Measurements from ENCODE around the gene TFE3. TPM values are rescaled to one million over a fixed set of nuclear protein-coding genes. Genes with fewer than 3 reads are reported as not detected.

The TFE3 gene
- total and polyA plus RNA-seq, 2 experiments from 2014 or later, result 53.0 to 85.6 TPM

DNA sequence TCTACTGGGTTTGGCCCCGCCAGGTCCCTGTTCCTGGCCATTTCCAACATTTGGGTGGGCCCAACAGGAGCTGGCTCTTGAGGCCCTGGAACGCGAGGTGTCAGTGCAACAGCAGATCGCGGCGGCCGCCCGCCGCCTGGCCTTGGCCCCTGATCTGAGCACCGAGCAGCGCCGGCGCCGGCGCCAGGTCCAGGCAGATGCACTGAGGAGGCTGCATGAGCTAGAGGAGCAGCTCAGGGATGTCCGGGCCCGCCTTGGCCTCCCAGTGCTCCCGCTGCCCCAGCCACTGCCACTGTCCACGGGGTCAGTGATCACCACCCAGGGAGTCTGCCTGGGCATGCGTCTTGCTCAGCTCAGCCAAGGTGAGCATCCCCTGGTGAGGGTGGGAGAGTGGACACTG, 21.1 kb upstream of the TFE3 start:
- H3K36me3 ChIP-seq (ENCODE audit: low read depth), result no peaks in the 10 kb centered on the region
- H3K79me2 ChIP-seq (ENCODE audit: insufficient read depth), result no peaks in the 10 kb centered on the region
- no peak overlapping the region for H3K4me3 ChIP-seq
- H3K4me2 ChIP-seq (ENCODE audit: unreplicated experiment), result no peak overlapping the region
- no peak overlapping the region for H3K9ac ChIP-seq
- 86 to 94% methylated on average over 1 to 11 of the region's 20 CpGs for WGBS, 2 experiments (ENCODE audit: low coverage in 1 of 2, low lambda C conversion rate in 2 of 2, missing lambda C conversion rate in 2 of 2)
- no peak for DNase-seq
- H3K9me3 ChIP-seq (ENCODE audit: low read depth), result no peaks in the 10 kb centered on the region
- no peaks in the 10 kb centered on the region for H4K20me1 ChIP-seq (ENCODE audit: insufficient read depth)
- H3F3A ChIP-seq (ENCODE audit: insufficient read depth), result no peaks in the 10 kb centered on the region
- H2AFZ ChIP-seq, result no peak overlapping the region
- no peaks in the 10 kb centered on the region for H3K27me3 ChIP-seq (replicated peaks; ENCODE audit: insufficient read depth)
- in situ Hi-C loops (cut with MboI), result no loop called here
- H3K9me2 ChIP-seq (ENCODE audit: insufficient read depth), result no peaks in the 10 kb centered on the region
- H3K27ac ChIP-seq, result no peak overlapping the region
- no peaks in the 10 kb centered on the region for H3K4me1 ChIP-seq (ENCODE audit: insufficient read depth)
- no peak for TF ChIP-seq EZH2 (IDR thresholded peaks at IDR 0.05; ENCODE audit: insufficient read depth, poor library complexity, severe bottlenecking)
- no peak for TF ChIP-seq EZH2phosphoT487 (IDR thresholded peaks at IDR 0.05; ENCODE audit: insufficient read depth, low read depth)

DNA sequence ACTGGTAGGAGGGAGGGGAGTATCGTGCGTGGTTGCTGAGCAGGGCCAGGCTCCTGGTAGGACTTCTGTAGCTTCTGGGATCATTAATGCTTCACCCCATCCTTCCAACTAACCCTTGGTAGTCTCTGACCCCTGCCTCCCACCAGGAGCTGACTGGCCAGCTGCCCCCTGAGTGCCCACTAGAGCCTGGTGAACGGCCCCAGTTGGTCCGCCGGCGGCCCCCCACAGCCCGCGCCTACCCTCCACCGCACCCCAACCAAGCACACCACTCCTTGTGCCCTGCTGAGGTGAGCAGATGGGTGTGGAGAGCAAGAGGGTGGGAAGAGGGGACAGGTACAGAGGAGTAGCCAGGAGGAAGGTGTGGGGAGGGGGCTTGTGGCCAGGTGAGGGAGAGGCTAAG, 20.6 kb upstream of the TFE3 start:
- Histone ChIP-seq H3K79me2 (ENCODE audit: insufficient read depth) (no peaks in the 10 kb centered on the region), H3K4me1 (ENCODE audit: insufficient read depth) (no peaks in the 10 kb centered on the region), H3K4me3 (no peak overlapping the region), H3K27ac (no peak overlapping the region), H3F3A (ENCODE audit: insufficient read depth) (no peaks in the 10 kb centered on the region), H3K9me2 (ENCODE audit: insufficient read depth) (no peaks in the 10 kb centered on the region), H2AFZ (no peak overlapping the region), H3K9ac (no peak overlapping the region), H4K20me1 (ENCODE audit: insufficient read depth) (no peaks in the 10 kb centered on the region), H3K9me3 (ENCODE audit: low read depth) (no peaks in the 10 kb centered on the region), H3K4me2 (ENCODE audit: unreplicated experiment) (no peak overlapping the region), H3K27me3 (replicated peaks; ENCODE audit: insufficient read depth) (no peaks in the 10 kb centered on the region), H3K36me3 (ENCODE audit: low read depth) (no peaks in the 10 kb centered on the region)
- no peak for TF ChIP-seq EZH2phosphoT487 (IDR thresholded peaks at IDR 0.05; ENCODE audit: insufficient read depth, low read depth)
- no peak for TF ChIP-seq EZH2 (IDR thresholded peaks at IDR 0.05; ENCODE audit: insufficient read depth, poor library complexity, severe bottlenecking)
- DNase-seq, result no peak
- WGBS, 2 experiments (ENCODE audit: low coverage in 1 of 2, low lambda C conversion rate in 2 of 2, missing lambda C conversion rate in 2 of 2), result 90% methylated on average over 6 to 9 of the region's 9 CpGs
- in situ Hi-C loops (cut with MboI), result no loop called here

GRCh38 chrX:49061916-49062315, 18.8 kb upstream of the TFE3 start:
- no peaks in the 10 kb centered on the region for H3K9me2 ChIP-seq (ENCODE audit: insufficient read depth)
- no peaks in the 10 kb centered on the region for H3K4me1 ChIP-seq (ENCODE audit: insufficient read depth)
- no peak overlapping the region for H3K4me2 ChIP-seq (ENCODE audit: unreplicated experiment)
- in situ Hi-C loops (cut with MboI), result no loop called here
- H3F3A ChIP-seq (ENCODE audit: insufficient read depth), result no peaks in the 10 kb centered on the region
- no peaks in the 10 kb centered on the region for H3K9me3 ChIP-seq (ENCODE audit: low read depth)
- H3K9ac ChIP-seq, result no peak overlapping the region
- no peaks in the 10 kb centered on the region for H3K36me3 ChIP-seq (ENCODE audit: low read depth)
- no peak overlapping the region for H2AFZ ChIP-seq
- no peaks in the 10 kb centered on the region for H3K79me2 ChIP-seq (ENCODE audit: insufficient read depth)
- no peak for TF ChIP-seq EZH2phosphoT487 (IDR thresholded peaks at IDR 0.05; ENCODE audit: insufficient read depth, low read depth)
- TF ChIP-seq EZH2 (IDR thresholded peaks at IDR 0.05; ENCODE audit: insufficient read depth, poor library complexity, severe bottlenecking), result no peak
- DNase-seq, result no peak
- no peak overlapping the region for H3K27ac ChIP-seq
- H3K4me3 ChIP-seq, result no peak overlapping the region
- 96 to 97% methylated on average over 5 to 8 of the region's 10 CpGs for WGBS, 2 experiments (ENCODE audit: low coverage in 1 of 2, low lambda C conversion rate in 2 of 2, missing lambda C conversion rate in 2 of 2)
- H4K20me1 ChIP-seq (ENCODE audit: insufficient read depth), result no peaks in the 10 kb centered on the region
- no peaks in the 10 kb centered on the region for H3K27me3 ChIP-seq (replicated peaks; ENCODE audit: insufficient read depth)

- no peaks in the 10 kb centered on the region for H3K9me2 ChIP-seq (ENCODE audit: insufficient read depth)
- H3K79me2 ChIP-seq (ENCODE audit: insufficient read depth), result no peaks in the 10 kb centered on the region
- TF ChIP-seq EZH2 (IDR thresholded peaks at IDR 0.05; ENCODE audit: insufficient read depth, poor library complexity, severe bottlenecking), result no peak
- TF ChIP-seq EZH2phosphoT487 (IDR thresholded peaks at IDR 0.05; ENCODE audit: insufficient read depth, low read depth), result no peak
- H4K20me1 ChIP-seq (ENCODE audit: insufficient read depth), result no peaks in the 10 kb centered on the region
- H3K9ac ChIP-seq, result no peak overlapping the region
- DNase-seq, result no peak
- H3K36me3 ChIP-seq (ENCODE audit: low read depth), result no peaks in the 10 kb centered on the region
- H3K9me3 ChIP-seq (ENCODE audit: low read depth), result no peaks in the 10 kb centered on the region
- no peak overlapping the region for H2AFZ ChIP-seq
- in situ Hi-C loops (cut with MboI), result no loop called here
- no peak overlapping the region for H3K27ac ChIP-seq
- no peaks in the 10 kb centered on the region for H3F3A ChIP-seq (ENCODE audit: insufficient read depth)
- H3K4me1 ChIP-seq (ENCODE audit: insufficient read depth), result no peaks in the 10 kb centered on the region
- no peaks in the 10 kb centered on the region for H3K27me3 ChIP-seq (replicated peaks; ENCODE audit: insufficient read depth)
- 95 to 97% methylated on average over 7 of the region's 7 CpGs for WGBS, 2 experiments (ENCODE audit: low coverage in 1 of 2, low lambda C conversion rate in 2 of 2, missing lambda C conversion rate in 2 of 2)
- no peak overlapping the region for H3K4me2 ChIP-seq (ENCODE audit: unreplicated experiment)
- H3K4me3 ChIP-seq, result no peak overlapping the region
These were observed 18.3 kb upstream of the TFE3 start for GRCh38 chrX:49061490-49061889.

GRCh38 chrX:49060914-49061313, 17.8 kb upstream of the TFE3 start:
- Histone ChIP-seq H3K27ac (no peak overlapping the region), H3K79me2 (ENCODE audit: insufficient read depth) (no peaks in the 10 kb centered on the region), H4K20me1 (ENCODE audit: insufficient read depth) (no peaks in the 10 kb centered on the region), H3F3A (ENCODE audit: insufficient read depth) (no peaks in the 10 kb centered on the region), H2AFZ (no peak overlapping the region), H3K9me3 (ENCODE audit: low read depth) (no peaks in the 10 kb centered on the region), H3K9ac (no peak overlapping the region), H3K4me3 (no peak overlapping the region), H3K4me1 (ENCODE audit: insufficient read depth) (no peaks in the 10 kb centered on the region), H3K9me2 (ENCODE audit: insufficient read depth) (no peaks in the 10 kb centered on the region), H3K4me2 (ENCODE audit: unreplicated experiment) (no peak overlapping the region), H3K36me3 (ENCODE audit: low read depth) (no peaks in the 10 kb centered on the region), H3K27me3 (replicated peaks; ENCODE audit: insufficient read depth) (no peaks in the 10 kb centered on the region)
- 96 to 100% methylated on average over 3 of the region's 3 CpGs for WGBS, 2 experiments (ENCODE audit: low coverage in 1 of 2, low lambda C conversion rate in 2 of 2, missing lambda C conversion rate in 2 of 2)
- TF ChIP-seq EZH2 (IDR thresholded peaks at IDR 0.05; ENCODE audit: insufficient read depth, poor library complexity, severe bottlenecking) (no peak), EZH2phosphoT487 (IDR thresholded peaks at IDR 0.05; ENCODE audit: insufficient read depth, low read depth) (no peak)
- DNase-seq, result no peak
- in situ Hi-C loops (cut with MboI), result no loop called here

All from GM23248 (cell line).